ENCODE results near the gene CCDC106. TPM values are rescaled to one million over a fixed set of nuclear protein-coding genes. Genes with fewer than 3 reads are reported as not detected.

Gene CCDC106
- total RNA-seq, 2 experiments from 2014 or later: 1.7 to 1.8 TPM

- Mint-ChIP-seq H3K27ac (no peak overlapping the region), H3K9me3 (no peaks in the 10 kb centered on the region), H3K36me3 (ENCODE audit: low read depth) (peaks cover 69% of the 10 kb centered on the region), H3K27me3 (no peaks in the 10 kb centered on the region), H3K4me1 (ENCODE audit: low read depth) (peaks cover 3% of the 10 kb centered on the region), H3K4me3 (no peak overlapping the region)
- Histone ChIP-seq H3K4me3 (ENCODE audit: low read length) (no peak overlapping the region), H3K36me3 (ENCODE audit: insufficient read depth, low read length) (peaks cover 84% of the 10 kb centered on the region), H3K4me1 (ENCODE audit: insufficient read depth, low read length) (peaks cover 14% of the 10 kb centered on the region), H3K27ac (ENCODE audit: low read depth in 1 of 2, low read length in 2 of 2) (no peak overlapping the region), H3K27me3 (ENCODE audit: control insufficient read depth in 1 of 2, insufficient read depth in 2 of 2, low read length in 2 of 2) (no peaks in the 10 kb centered on the region), H3K9me3 (ENCODE audit: control insufficient read depth in 1 of 2, insufficient read depth in 1 of 2, low read length in 2 of 2) (no peaks in the 10 kb centered on the region)
- POLR2A ChIA-PET: no interaction called here
- DNase-seq: no peak
- ATAC-seq (ENCODE audit: poor library complexity): no peak
- TF ChIP-seq CTCF (IDR thresholded peaks at IDR 0.05): no peak
- intact Hi-C loops (cut with DNase I, micrococcal nuclease): no loop called here
- CTCF ChIA-PET: no interaction called here
Observed at GRCh38 chr19:55689411-55690108, 41.5 kb downstream of the CCDC106 start.

GRCh38 chr19:55690109-55690768 lies 42.2 kb downstream of the CCDC106 start:
- Histone ChIP-seq H3K9me3 (ENCODE audit: control insufficient read depth in 1 of 2, insufficient read depth in 1 of 2, low read length in 2 of 2) (no peaks in the 10 kb centered on the region), H3K4me3 (ENCODE audit: low read length) (no peak overlapping the region), H3K4me1 (ENCODE audit: insufficient read depth, low read length) (peaks cover 14% of the 10 kb centered on the region), H3K36me3 (ENCODE audit: insufficient read depth, low read length) (peaks cover 84% of the 10 kb centered on the region), H3K27ac (ENCODE audit: low read depth in 1 of 2, low read length in 2 of 2) (no peak overlapping the region), H3K27me3 (ENCODE audit: control insufficient read depth in 1 of 2, insufficient read depth in 2 of 2, low read length in 2 of 2) (no peaks in the 10 kb centered on the region)
- intact Hi-C loops (cut with DNase I, micrococcal nuclease): no loop called here
- TF ChIP-seq CTCF (IDR thresholded peaks at IDR 0.05): no peak
- H3K4me3 Mint-ChIP-seq: no peak overlapping the region
- peaks cover 68% of the 10 kb centered on the region for H3K36me3 Mint-ChIP-seq (ENCODE audit: low read depth)
- no peaks in the 10 kb centered on the region for H3K4me1 Mint-ChIP-seq (ENCODE audit: low read depth)
- no peak overlapping the region for H3K27ac Mint-ChIP-seq
- no peaks in the 10 kb centered on the region for H3K27me3 Mint-ChIP-seq
- DNase-seq (no peak), ATAC-seq (ENCODE audit: poor library complexity) (no peak)
- CTCF ChIA-PET: no interaction called here
- POLR2A ChIA-PET: no interaction called here
- H3K9me3 Mint-ChIP-seq: no peaks in the 10 kb centered on the region

- no peak overlapping the region for H3K27ac ChIP-seq (ENCODE audit: low read depth in 1 of 2, low read length in 2 of 2)
- H3K36me3 ChIP-seq (ENCODE audit: insufficient read depth, low read length): peaks cover 79% of the 10 kb centered on the region
- Mint-ChIP-seq H3K9me3 (no peaks in the 10 kb centered on the region), H3K4me3 (no peak overlapping the region), H3K27me3 (no peaks in the 10 kb centered on the region), H3K4me1 (ENCODE audit: low read depth) (no peaks in the 10 kb centered on the region), H3K27ac (no peak overlapping the region), H3K36me3 (ENCODE audit: low read depth) (peaks cover 68% of the 10 kb centered on the region)
- DNase-seq (no peak), ATAC-seq (ENCODE audit: poor library complexity) (no peak)
- CTCF ChIA-PET: no interaction called here
- no peak overlapping the region for H3K4me3 ChIP-seq (ENCODE audit: low read length)
- no peaks in the 10 kb centered on the region for H3K9me3 ChIP-seq (ENCODE audit: control insufficient read depth in 1 of 2, insufficient read depth in 1 of 2, low read length in 2 of 2)
- intact Hi-C loops (cut with DNase I, micrococcal nuclease): no loop called here
- peaks cover 14% of the 10 kb centered on the region for H3K4me1 ChIP-seq (ENCODE audit: insufficient read depth, low read length)
- H3K27me3 ChIP-seq (ENCODE audit: control insufficient read depth in 1 of 2, insufficient read depth in 2 of 2, low read length in 2 of 2): no peaks in the 10 kb centered on the region
- POLR2A ChIA-PET: no interaction called here
- TF ChIP-seq CTCF (IDR thresholded peaks at IDR 0.05): no peak
Observed at GRCh38 chr19:55690769-55691545, 42.9 kb downstream of the CCDC106 start.
